ENCODE data around the gene TBC1D5. TPM values are rescaled to one million over a fixed set of nuclear protein-coding genes. Genes with fewer than 3 reads are reported as not detected.
A peak's percentile ranks its signal among the peaks of the same experiment; 100 is the strongest.

TBC1D5 gene
- total RNA-seq, 1 experiment from 2014 or later = 33.9 TPM

GRCh38 chr3:17640466-17640865 is 102.0 kb downstream of the TBC1D5 start (continued):
- TF ChIP-seq CTCF (IDR thresholded peaks at IDR 0.05 in 2 of 3, conservative IDR thresholded peaks at IDR 0.05 in 1 of 3; ENCODE audit: borderline replicate concordance in 1 of 3, insufficient read depth in 1 of 3, low read depth in 2 of 3, low read length in 2 of 3) (no peak), SP1 (IDR thresholded peaks at IDR 0.05; ENCODE audit: low read depth) (peak; percentile 34; the same call in 1 of the 2 replicates), RAD21 (IDR thresholded peaks at IDR 0.05; ENCODE audit: low read depth) (no peak), SIN3A (IDR thresholded peaks at IDR 0.05; ENCODE audit: low read depth) (no peak), EZH2 (IDR thresholded peaks at IDR 0.05) (no peak), CEBPB (IDR thresholded peaks at IDR 0.05; ENCODE audit: low read depth) (0 out of 2 replicates have a peak, but pooled peaks have one; percentile 22)

GRCh38 chr3:17639765-17640164 is 102.7 kb downstream of the TBC1D5 start:
- DNase-seq (ENCODE audit: low read depth, low spot score) = peak; percentile 69
- peaks cover 51% of the 10 kb centered on the region for H3K79me2 ChIP-seq (ENCODE audit: insufficient read depth, low read length)
- BruUV-seq (replicated peaks) = no TSS peak
- ATAC-seq = peak; percentile 74
- H3K4me2 ChIP-seq (ENCODE audit: low read length) = peak overlapping the region; percentile 66
- no peaks in the 10 kb centered on the region for H3K9me2 ChIP-seq (ENCODE audit: insufficient read depth)
- H3K27me3 ChIP-seq (ENCODE audit: insufficient read depth, low read length) = no peaks in the 10 kb centered on the region
- H3K9ac ChIP-seq (ENCODE audit: low read length) = peak overlapping the region; percentile 22; the same call in 1 of the 2 replicates
- ChIA-PET RAD21 (ENCODE audit: low non-redundant PET in 1 of 2, low total read pairs in 2 of 2, uncharacterized antibody in 2 of 2, unreplicated experiment in 2 of 2) (no interaction called here), POLR2A (no interaction called here), CTCF (no interaction called here)
- no peaks in the 10 kb centered on the region for H3K9me3 ChIP-seq (ENCODE audit: control insufficient read depth in 1 of 2, insufficient read depth in 1 of 2, low read depth in 1 of 2, low read length in 2 of 2)
- H3K27ac ChIP-seq (ENCODE audit: low read depth, low read length) = peak overlapping the region; percentile 59
- no peak overlapping the region for H2AFZ ChIP-seq (ENCODE audit: low read depth, low read length, poor library complexity, severe bottlenecking)
- H3K4me1 ChIP-seq (ENCODE audit: control insufficient read depth in 1 of 2, insufficient read depth in 2 of 2, low read length in 2 of 2) = peaks cover 40 to 63% of the 10 kb centered on the region in 2 experiments
- H3K4me3 ChIP-seq (replicated peaks in 1 of 2; ENCODE audit: low read depth in 1 of 2, low read length in 2 of 2) = peak overlapping the region; percentile 2 to 35; a peak in 2 of 4 replicates
- H4K20me1 ChIP-seq (ENCODE audit: insufficient read depth) = no peaks in the 10 kb centered on the region
- intact Hi-C loops (cut with micrococcal nuclease) = loop anchor here (5.0 kb wide), 1 partner anchor 103 kb away; the partner anchor contains the start of gene TBC1D5
- no peaks in the 10 kb centered on the region for H3K36me3 ChIP-seq (ENCODE audit: control insufficient read depth in 1 of 2, insufficient read depth in 2 of 2, low read length in 2 of 2)
- TF ChIP-seq SP1 (IDR thresholded peaks at IDR 0.05; ENCODE audit: low read depth) (peak; percentile 78), REST (IDR thresholded peaks at IDR 0.05; ENCODE audit: low read depth) (no peak), ZBTB33 (IDR thresholded peaks at IDR 0.05; ENCODE audit: extremely low read depth, insufficient replicate concordance, low read length) (no peak), TCF7L2 (IDR thresholded peaks at IDR 0.05; ENCODE audit: borderline replicate concordance, extremely low read depth, insufficient read depth, insufficient read length) (no peak), EGR1 (IDR thresholded peaks at IDR 0.05; ENCODE audit: low read depth) (no peak), POLR2A (IDR thresholded peaks at IDR 0.05; ENCODE audit: borderline replicate concordance, extremely low read depth, insufficient read depth, insufficient read length) (no peak), JUND (IDR thresholded peaks at IDR 0.05) (peak; percentile 75), CEBPB (IDR thresholded peaks at IDR 0.05; ENCODE audit: low read depth) (peak; percentile 100), ATF3 (IDR thresholded peaks at IDR 0.05) (peak; percentile 76), ELF1 (IDR thresholded peaks at IDR 0.05; ENCODE audit: borderline replicate concordance, low read depth) (no peak), EZH2phosphoT487 (IDR thresholded peaks at IDR 0.05; ENCODE audit: borderline replicate concordance) (no peak), MAX (IDR thresholded peaks at IDR 0.05) (peak; percentile 59), ZFX (IDR thresholded peaks at IDR 0.05) (no peak), CBX3 (IDR thresholded peaks at IDR 0.05; ENCODE audit: low read depth) (peak; percentile 86), ZNF274 (IDR thresholded peaks at IDR 0.05; ENCODE audit: low read depth, low read length) (no peak)

Data from HCT116 (cell line).